Vagina (tissue), 2 donors: ENCODE data around the gene SSR3.

ENCODE experiments used
- POLR2A ChIP-seq, 2 donors: fragments of 450-650 bp; IDR thresholded peaks; one replicate each; pipeline ENCODE4 v1.6.1; 2017; ENCODE audit warnings: antibody characterized with exemption in 2 of 2, mild to moderate bottlenecking in 2 of 2, moderate library complexity in 2 of 2
- POLR2AphosphoS5 ChIP-seq, 2 donors: sonication (generic); formaldehyde crosslinking; IDR thresholded peaks; one replicate each; pipeline ENCODE4 v1.9.0; 2017; ENCODE audit warnings: antibody characterized with exemption in 2 of 2, mild to moderate bottlenecking in 2 of 2, low read depth in 1 of 2; ENCODE audit not compliant: insufficient read depth in 1 of 2
- TF ChIP-seq, protein P1 (sequence below), 3 experiments: fragments of 450-650 bp in 2 of 3; fragments of 200-600 bp in 1 of 3; sonication (generic) in 1 of 3; IDR thresholded peaks; one replicate each; pipeline ENCODE4 v1.5.1; 2017 to 2019; ENCODE audit warnings: antibody characterized with exemption in 3 of 3, mild to moderate bottlenecking in 2 of 3, moderate library complexity in 2 of 3

DNA sequence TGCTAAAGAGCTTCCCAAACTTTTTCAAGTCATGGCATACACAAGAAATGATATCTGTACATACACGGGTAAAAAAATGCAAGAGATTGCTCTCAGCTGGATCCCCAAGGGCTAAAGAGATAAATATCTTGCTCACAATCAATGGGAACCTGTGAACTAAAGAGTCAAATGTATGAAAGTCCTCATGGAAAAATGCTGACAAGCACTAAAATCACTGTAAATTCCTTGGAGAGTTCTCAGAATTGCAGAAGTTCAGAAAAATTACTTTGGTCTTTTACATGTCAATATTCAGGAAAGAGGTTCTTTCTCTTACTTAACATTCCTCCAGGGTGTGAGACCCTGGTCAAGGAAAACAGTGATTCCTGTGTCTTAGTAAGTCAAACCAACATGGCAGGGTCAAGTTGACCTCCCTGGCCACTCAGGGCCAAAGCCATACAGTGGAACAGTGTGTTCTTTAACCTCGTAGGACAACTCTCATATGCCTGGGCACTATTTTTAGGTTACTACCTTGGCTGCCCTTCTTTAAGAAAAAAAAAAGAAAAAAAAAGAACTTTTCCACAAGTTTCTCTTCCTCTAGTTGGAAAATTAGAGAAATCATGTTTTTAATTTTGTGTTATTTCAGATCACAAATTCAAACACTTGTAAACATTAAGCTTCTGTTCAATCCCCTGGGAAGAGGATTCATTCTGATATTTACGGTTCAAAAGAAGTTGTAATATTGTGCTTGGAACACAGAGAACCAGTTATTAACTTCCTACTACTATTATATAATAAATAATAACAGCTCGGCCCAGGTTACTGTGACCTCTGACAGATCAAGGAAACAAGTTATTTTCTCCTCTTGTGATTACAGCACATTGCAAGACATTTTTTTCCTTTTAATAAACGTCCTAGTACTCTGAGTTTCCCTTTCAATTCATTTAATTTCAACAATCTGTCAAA is 12.5 kb downstream of the SSR3 start:
- TF ChIP-seq POLR2A (IDR thresholded peaks at IDR 0.05) (no peak), POLR2AphosphoS5 (IDR thresholded peaks at IDR 0.05; ENCODE audit: insufficient read depth in 1 of 2, low read depth in 1 of 2) (peak in 1 of 2 donors; percentile 61)
- TF ChIP-seq, protein P1, sequence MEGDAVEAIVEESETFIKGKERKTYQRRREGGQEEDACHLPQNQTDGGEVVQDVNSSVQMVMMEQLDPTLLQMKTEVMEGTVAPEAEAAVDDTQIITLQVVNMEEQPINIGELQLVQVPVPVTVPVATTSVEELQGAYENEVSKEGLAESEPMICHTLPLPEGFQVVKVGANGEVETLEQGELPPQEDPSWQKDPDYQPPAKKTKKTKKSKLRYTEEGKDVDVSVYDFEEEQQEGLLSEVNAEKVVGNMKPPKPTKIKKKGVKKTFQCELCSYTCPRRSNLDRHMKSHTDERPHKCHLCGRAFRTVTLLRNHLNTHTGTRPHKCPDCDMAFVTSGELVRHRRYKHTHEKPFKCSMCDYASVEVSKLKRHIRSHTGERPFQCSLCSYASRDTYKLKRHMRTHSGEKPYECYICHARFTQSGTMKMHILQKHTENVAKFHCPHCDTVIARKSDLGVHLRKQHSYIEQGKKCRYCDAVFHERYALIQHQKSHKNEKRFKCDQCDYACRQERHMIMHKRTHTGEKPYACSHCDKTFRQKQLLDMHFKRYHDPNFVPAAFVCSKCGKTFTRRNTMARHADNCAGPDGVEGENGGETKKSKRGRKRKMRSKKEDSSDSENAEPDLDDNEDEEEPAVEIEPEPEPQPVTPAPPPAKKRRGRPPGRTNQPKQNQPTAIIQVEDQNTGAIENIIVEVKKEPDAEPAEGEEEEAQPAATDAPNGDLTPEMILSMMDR (IDR thresholded peaks at IDR 0.05): no peak
